ENCODE measurements around the gene GBP1. TPM values are rescaled to one million over a fixed set of nuclear protein-coding genes. Genes with fewer than 3 reads are reported as not detected.
"Not testable (repeated sequence)": the region's sequence is repeated elsewhere in the genome, so short reads cannot be mapped to it uniquely, and the experiment has no call there.

The GBP1 gene
- total and polyA plus RNA-seq, 2 of the 8 experiments (the other 6 are each of a cell fraction or from before 2014, with no cell fraction given), result not detected

DNA sequence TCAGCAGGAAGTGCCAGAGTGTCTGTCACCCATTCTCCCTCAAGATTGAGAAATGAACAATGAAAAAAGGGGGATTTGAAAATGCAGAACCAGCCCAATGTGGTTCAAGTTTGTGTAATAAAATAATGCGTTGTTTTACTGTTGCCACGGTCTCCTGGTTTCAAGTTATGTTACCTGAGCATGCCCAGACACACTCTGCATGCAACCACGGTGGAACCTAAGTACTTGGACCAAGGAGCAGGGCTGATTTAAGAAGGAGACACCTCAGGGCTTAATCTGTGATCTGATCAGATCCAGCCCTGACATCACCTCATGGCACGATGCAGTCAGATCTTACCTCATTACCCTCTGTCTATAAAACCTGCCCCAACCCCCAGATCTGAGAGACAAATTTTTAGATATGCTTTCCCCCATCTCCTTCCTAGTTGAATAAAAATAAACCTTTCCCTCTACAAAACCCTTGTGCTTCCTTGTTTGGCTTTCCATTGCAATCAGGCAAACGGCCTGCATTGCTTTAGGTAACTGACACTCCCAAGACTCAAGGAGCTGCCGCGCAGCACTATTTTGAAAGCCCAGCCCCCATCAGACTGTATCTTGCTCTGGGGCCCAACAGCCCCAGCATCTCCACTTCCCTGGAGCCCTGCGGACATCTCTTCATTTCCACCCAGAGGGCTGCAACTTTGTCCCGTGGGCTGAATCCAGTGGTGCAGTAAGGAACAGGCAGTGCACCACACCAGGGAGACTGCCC lies 14.9 kb downstream of the GBP1 start:
- H3K36me3 ChIP-seq (ENCODE audit: control insufficient read depth in 2 of 4, insufficient read depth in 4 of 4, low read length in 3 of 4); H2BK20ac ChIP-seq (ENCODE audit: low read length); H3K23ac ChIP-seq (ENCODE audit: insufficient read length); H3K79me1 ChIP-seq (ENCODE audit: low read depth, low read length); H3K4ac ChIP-seq (replicated peaks; ENCODE audit: insufficient read length, low read depth, low read length); H3K14ac ChIP-seq (ENCODE audit: insufficient read length); H2BK5ac ChIP-seq (ENCODE audit: low read depth, low read length); H4K5ac ChIP-seq (ENCODE audit: insufficient read length, low read depth, low read length); H2BK15ac ChIP-seq (ENCODE audit: low read length); H3K9me3 ChIP-seq (ENCODE audit: insufficient read depth in 2 of 2, low read depth in 1 of 2, low read length in 1 of 2); POLR2A ChIA-PET (ENCODE audit: partially characterized antibody); H3K27ac ChIP-seq (ENCODE audit: low read depth, low read length); H3K4me3 ChIP-seq (ENCODE audit: extremely low read depth in 1 of 4, insufficient read depth in 2 of 4, low read depth in 3 of 4, low read length in 4 of 4); FAIRE-seq; H2AK5ac ChIP-seq (ENCODE audit: low read depth, low read length); H2BK120ac ChIP-seq (replicated peaks; ENCODE audit: low read depth, low read length); H4K8ac ChIP-seq (ENCODE audit: extremely low read depth, insufficient read depth, low read length); H3K23me2 ChIP-seq (ENCODE audit: low read depth, low read length); H3K18ac ChIP-seq (ENCODE audit: extremely low read depth, low read length); H3K9ac ChIP-seq (replicated peaks in 1 of 4; ENCODE audit: extremely low read depth in 1 of 4, low read depth in 3 of 4, low read length in 3 of 4); DNase-seq (ENCODE audit: low read depth in 1 of 2, low spot score in 2 of 2); H4K20me1 ChIP-seq (replicated peaks in 1 of 2; ENCODE audit: control insufficient read depth in 1 of 2, insufficient read depth in 2 of 2, low read length in 2 of 2); H3K56ac ChIP-seq (replicated peaks; ENCODE audit: insufficient read length, low read depth, low read length); H2BK12ac ChIP-seq (ENCODE audit: low read depth, low read length); H3K27me3 ChIP-seq (replicated peaks in 1 of 4; ENCODE audit: control insufficient read depth in 3 of 4, extremely low read depth in 1 of 4, insufficient read depth in 3 of 4, low read length in 3 of 4); H3K4me1 ChIP-seq (replicated peaks in 1 of 4; ENCODE audit: control insufficient read depth in 3 of 4, insufficient read depth in 4 of 4, low read length in 3 of 4); H3K79me2 ChIP-seq (ENCODE audit: control insufficient read depth in 1 of 2, insufficient read depth in 2 of 2, low read length in 2 of 2); H3K4me2 ChIP-seq (ENCODE audit: insufficient read depth in 1 of 2, low read depth in 2 of 2, low read length in 2 of 2); H4K91ac ChIP-seq (replicated peaks; ENCODE audit: insufficient read length, low read length): not testable (repeated sequence)
- peak overlapping the region; percentile 53; the same call in 1 of the 2 replicates for H2AFZ ChIP-seq (ENCODE audit: low read length)
- 91% methylated on average over 9 of the region's 9 CpGs; no CpG with 5 or more reads in 1 of the 2 experiments for WGBS, 2 experiments (ENCODE audit: extremely low coverage in 1 of 2, insufficient coverage in 1 of 2, insufficient read length in 1 of 2, insufficient replicate concordance in 2 of 2, low coverage in 1 of 2, low lambda C conversion rate in 2 of 2, missing lambda C conversion rate in 1 of 2)
- CTCF ChIA-PET (ENCODE audit: partially characterized antibody), result interaction anchor here (1.5 kb wide), 1 partner anchor 41 kb away, joined by 3 read pairs; no protein-coding TSS in a partner anchor

DNA sequence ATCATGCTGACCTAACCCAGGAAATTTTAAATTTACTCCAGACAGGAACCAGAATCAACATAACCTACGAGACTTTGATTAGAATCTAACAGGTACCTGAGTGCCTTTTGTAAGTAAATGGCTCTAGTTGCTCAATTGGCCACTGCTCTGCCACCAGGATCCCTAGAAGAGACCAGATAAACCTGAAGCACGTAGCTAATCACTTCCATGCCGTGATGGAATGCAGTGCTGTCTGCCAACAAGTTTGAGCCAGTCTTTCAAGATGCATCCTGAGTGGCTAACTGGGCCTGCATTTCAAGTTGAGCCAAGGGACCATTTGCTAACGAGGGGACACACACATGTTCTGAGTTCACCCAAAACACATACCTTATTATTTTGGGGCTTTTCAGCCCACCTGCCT lies 15.8 kb downstream of the GBP1 start:
- H3K79me1 ChIP-seq (ENCODE audit: low read depth, low read length); H2AFZ ChIP-seq (ENCODE audit: low read length); H3K4me3 ChIP-seq (ENCODE audit: extremely low read depth in 1 of 4, insufficient read depth in 2 of 4, low read depth in 3 of 4, low read length in 4 of 4); H3K4me2 ChIP-seq (ENCODE audit: insufficient read depth in 1 of 2, low read depth in 2 of 2, low read length in 2 of 2); H3K27ac ChIP-seq (ENCODE audit: low read depth, low read length); H4K8ac ChIP-seq (ENCODE audit: extremely low read depth, insufficient read depth, low read length); DNase-seq (ENCODE audit: low read depth in 1 of 2, low spot score in 2 of 2); H3K14ac ChIP-seq (ENCODE audit: insufficient read length); H3K23me2 ChIP-seq (ENCODE audit: low read depth, low read length); H3K4ac ChIP-seq (replicated peaks; ENCODE audit: insufficient read length, low read depth, low read length); H2BK12ac ChIP-seq (ENCODE audit: low read depth, low read length); H4K20me1 ChIP-seq (replicated peaks in 1 of 2; ENCODE audit: control insufficient read depth in 1 of 2, insufficient read depth in 2 of 2, low read length in 2 of 2); H3K23ac ChIP-seq (ENCODE audit: insufficient read length); H3K36me3 ChIP-seq (ENCODE audit: control insufficient read depth in 2 of 4, insufficient read depth in 4 of 4, low read length in 3 of 4); CTCF ChIA-PET (ENCODE audit: partially characterized antibody); H3K9me3 ChIP-seq (ENCODE audit: insufficient read depth in 2 of 2, low read depth in 1 of 2, low read length in 1 of 2); H3K18ac ChIP-seq (ENCODE audit: extremely low read depth, low read length); H2BK15ac ChIP-seq (ENCODE audit: low read length); POLR2A ChIA-PET (ENCODE audit: partially characterized antibody); H2BK5ac ChIP-seq (ENCODE audit: low read depth, low read length); H4K91ac ChIP-seq (replicated peaks; ENCODE audit: insufficient read length, low read length); H4K5ac ChIP-seq (ENCODE audit: insufficient read length, low read depth, low read length); H3K9ac ChIP-seq (replicated peaks in 1 of 4; ENCODE audit: extremely low read depth in 1 of 4, low read depth in 3 of 4, low read length in 3 of 4); H2BK20ac ChIP-seq (ENCODE audit: low read length); H3K27me3 ChIP-seq (replicated peaks in 1 of 4; ENCODE audit: control insufficient read depth in 3 of 4, extremely low read depth in 1 of 4, insufficient read depth in 3 of 4, low read length in 3 of 4); H2AK5ac ChIP-seq (ENCODE audit: low read depth, low read length); H3K79me2 ChIP-seq (ENCODE audit: control insufficient read depth in 1 of 2, insufficient read depth in 2 of 2, low read length in 2 of 2); H3K56ac ChIP-seq (replicated peaks; ENCODE audit: insufficient read length, low read depth, low read length); H3K4me1 ChIP-seq (replicated peaks in 1 of 4; ENCODE audit: control insufficient read depth in 3 of 4, insufficient read depth in 4 of 4, low read length in 3 of 4); H2BK120ac ChIP-seq (replicated peaks; ENCODE audit: low read depth, low read length): not testable (repeated sequence)
- 95% methylated on average over 2 of the region's 4 CpGs; no CpG with 5 or more reads in 1 of the 2 experiments for WGBS, 2 experiments (ENCODE audit: extremely low coverage in 1 of 2, insufficient coverage in 1 of 2, insufficient read length in 1 of 2, insufficient replicate concordance in 2 of 2, low coverage in 1 of 2, low lambda C conversion rate in 2 of 2, missing lambda C conversion rate in 1 of 2)
- peak; percentile 74 for FAIRE-seq
